Measurements from ENCODE around the gene RUNX3. TPM values are rescaled to one million over a fixed set of nuclear protein-coding genes. Genes with fewer than 3 reads are reported as not detected.

RUNX3 gene
- total and polyA plus RNA-seq, 8 donors = 0.98 to 8.7 (median 1.5) TPM

DNA sequence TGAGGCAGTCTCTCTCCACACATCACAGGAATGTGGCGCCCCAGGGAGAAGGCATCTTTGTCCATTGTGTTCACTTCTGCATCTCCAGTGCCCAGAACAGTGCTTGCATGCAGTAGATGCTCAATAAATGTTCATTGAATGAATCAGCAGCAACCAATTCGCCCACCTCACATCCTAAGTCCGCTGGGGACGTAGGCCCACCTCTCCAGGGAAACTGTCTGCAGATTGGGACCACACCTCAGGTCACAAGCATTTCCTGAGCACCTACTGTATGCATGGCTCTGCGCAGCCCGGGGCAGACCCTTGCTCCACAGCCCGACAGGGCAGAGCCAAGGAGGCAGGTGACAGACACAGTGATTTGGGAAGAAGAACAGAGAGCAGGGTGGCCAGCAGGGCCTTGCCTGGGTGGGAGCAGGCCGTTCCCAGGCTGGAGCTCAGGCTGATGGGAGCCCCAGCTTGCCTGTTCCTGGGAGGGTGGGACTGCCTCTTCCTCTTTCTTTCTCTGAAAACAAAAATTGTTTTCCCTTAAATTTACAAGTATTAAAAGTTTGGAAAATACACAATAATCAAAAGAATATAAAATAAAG lies 25.8 kb upstream of the RUNX3 start:
- intact Hi-C loops (cut with DNase I) = no loop called here
- TF ChIP-seq, protein P1, sequence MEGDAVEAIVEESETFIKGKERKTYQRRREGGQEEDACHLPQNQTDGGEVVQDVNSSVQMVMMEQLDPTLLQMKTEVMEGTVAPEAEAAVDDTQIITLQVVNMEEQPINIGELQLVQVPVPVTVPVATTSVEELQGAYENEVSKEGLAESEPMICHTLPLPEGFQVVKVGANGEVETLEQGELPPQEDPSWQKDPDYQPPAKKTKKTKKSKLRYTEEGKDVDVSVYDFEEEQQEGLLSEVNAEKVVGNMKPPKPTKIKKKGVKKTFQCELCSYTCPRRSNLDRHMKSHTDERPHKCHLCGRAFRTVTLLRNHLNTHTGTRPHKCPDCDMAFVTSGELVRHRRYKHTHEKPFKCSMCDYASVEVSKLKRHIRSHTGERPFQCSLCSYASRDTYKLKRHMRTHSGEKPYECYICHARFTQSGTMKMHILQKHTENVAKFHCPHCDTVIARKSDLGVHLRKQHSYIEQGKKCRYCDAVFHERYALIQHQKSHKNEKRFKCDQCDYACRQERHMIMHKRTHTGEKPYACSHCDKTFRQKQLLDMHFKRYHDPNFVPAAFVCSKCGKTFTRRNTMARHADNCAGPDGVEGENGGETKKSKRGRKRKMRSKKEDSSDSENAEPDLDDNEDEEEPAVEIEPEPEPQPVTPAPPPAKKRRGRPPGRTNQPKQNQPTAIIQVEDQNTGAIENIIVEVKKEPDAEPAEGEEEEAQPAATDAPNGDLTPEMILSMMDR (IDR thresholded peaks at IDR 0.05) = no peak
- peaks cover 0 to 3% of the 10 kb centered on the region in 2 donors for H3K4me1 ChIP-seq
- no peak for DNase-seq
- H3K4me3 ChIP-seq = no peak overlapping the region
- no peak overlapping the region for H3K27ac ChIP-seq
- H3K9me3 ChIP-seq = no peaks in the 10 kb centered on the region
- H3K36me3 ChIP-seq = no peaks in the 10 kb centered on the region
- ATAC-seq = no peak
- H3K27me3 ChIP-seq = peaks cover 0 to 10% of the 10 kb centered on the region in 2 donors

DNA sequence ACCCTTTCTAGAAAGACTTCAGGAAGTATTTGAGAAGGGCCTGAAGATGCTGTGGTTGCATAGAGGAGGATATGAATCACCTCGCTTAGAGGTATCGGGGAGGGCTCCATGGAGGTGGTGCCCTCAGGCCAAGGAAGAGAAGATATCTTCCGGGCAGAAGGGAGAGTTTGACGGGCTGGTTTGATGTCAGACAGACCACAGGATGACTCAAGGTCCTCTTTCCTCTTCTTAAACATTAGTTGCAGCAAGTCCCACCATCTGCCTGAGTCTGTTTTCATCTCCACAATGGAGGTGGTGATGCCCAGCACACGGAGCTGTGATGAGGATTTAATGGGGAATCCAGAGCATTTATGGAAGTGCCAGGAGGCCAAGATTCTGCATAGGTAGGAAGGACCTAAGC lies 25.1 kb upstream of the RUNX3 start:
- Histone ChIP-seq H3K27me3 (peaks cover 0 to 4% of the 10 kb centered on the region in 2 donors), H3K9me3 (no peaks in the 10 kb centered on the region), H3K4me1 (peaks cover 0 to 3% of the 10 kb centered on the region in 2 donors), H3K27ac (no peak overlapping the region), H3K36me3 (no peaks in the 10 kb centered on the region), H3K4me3 (no peak overlapping the region)
- ATAC-seq = no peak
- no peak for DNase-seq
- intact Hi-C loops (cut with DNase I) = no loop called here
- TF ChIP-seq, protein P1 (IDR thresholded peaks at IDR 0.05) = no peak

DNA sequence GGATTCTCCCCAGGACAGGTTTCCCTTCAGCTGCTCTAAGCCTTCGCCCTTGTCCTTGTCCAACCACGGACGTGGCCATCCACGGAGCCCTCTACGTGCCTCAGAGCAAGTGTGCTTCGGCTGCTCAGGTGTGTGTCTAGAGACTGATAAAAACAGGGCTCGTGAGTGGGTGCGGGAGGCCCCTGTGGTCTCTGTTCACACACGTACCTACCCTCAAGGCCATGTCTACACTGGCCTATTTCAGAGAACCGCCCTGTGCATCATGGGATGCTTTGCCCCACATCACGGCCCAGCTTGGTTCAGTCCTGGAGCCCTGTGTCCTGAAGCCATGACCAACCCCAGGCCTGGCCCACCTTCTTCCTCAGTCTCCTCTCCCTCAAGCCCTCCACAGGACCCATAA lies 24.6 kb upstream of the RUNX3 start:
- intact Hi-C loops (cut with DNase I) = no loop called here
- Histone ChIP-seq H3K9me3 (no peaks in the 10 kb centered on the region), H3K4me1 (peaks cover 0 to 3% of the 10 kb centered on the region in 2 donors), H3K27ac (no peak overlapping the region), H3K36me3 (no peaks in the 10 kb centered on the region), H3K4me3 (no peak overlapping the region), H3K27me3 (peaks cover 0 to 4% of the 10 kb centered on the region in 2 donors)
- ATAC-seq = no peak
- DNase-seq = no peak
- TF ChIP-seq, protein P1 (IDR thresholded peaks at IDR 0.05) = no peak

DNA sequence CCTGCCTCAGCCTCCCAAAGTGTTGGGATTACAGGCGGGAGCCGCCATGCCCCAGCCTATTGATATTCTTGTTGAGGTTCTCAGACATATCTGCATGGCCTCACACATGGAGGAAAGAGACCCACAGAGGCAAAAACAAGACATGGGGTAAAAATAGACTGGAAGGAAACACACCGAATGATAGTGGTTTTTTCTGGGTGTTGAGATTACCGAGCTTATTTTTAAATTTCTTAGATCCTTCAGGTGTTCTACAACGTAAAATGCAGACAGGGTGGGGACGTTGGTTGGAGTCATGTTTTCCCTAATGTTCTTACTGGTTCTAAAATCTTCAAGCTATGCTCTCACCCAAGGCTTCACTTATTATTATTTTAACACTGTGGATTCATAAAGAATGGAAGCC lies 23.9 kb upstream of the RUNX3 start:
- intact Hi-C loops (cut with DNase I) = no loop called here

DNA sequence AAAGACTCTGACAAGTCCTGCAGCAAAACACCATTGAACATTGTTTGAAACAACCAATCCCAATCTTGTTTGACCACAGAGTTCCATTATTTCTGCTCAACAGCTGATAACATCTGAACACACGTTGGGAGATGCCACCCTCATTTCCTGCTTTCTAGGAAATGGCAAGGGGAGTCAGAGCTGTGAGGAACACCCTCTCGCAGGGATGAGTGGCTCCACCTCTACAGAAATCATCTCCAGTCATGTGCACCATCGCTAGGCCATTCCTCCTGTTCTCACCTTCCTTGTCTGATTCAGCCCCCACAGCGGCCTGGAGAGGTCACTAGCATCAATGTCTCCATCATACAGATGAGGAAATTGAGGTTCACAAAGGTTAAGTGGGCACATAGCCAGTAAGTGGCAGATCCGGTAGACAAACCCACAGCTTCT lies 22.4 kb upstream of the RUNX3 start:
- no peak overlapping the region for H3K27ac ChIP-seq

More for the DNA sequence above, 23.9 kb upstream of the RUNX3 start:
- Histone ChIP-seq H3K4me3 (no peak overlapping the region), H3K27ac (no peak overlapping the region), H3K9me3 (no peaks in the 10 kb centered on the region), H3K27me3 (peaks cover 0 to 4% of the 10 kb centered on the region in 2 donors), H3K4me1 (peaks cover 0 to 3% of the 10 kb centered on the region in 2 donors), H3K36me3 (no peaks in the 10 kb centered on the region)
- no peak for ATAC-seq
- DNase-seq = peak in 1 of 4 donors; percentile 15
- TF ChIP-seq, protein P1 (IDR thresholded peaks at IDR 0.05) = no peak

More for the DNA sequence above, 22.4 kb upstream of the RUNX3 start:
- DNase-seq = no peak
- H3K36me3 ChIP-seq = no peaks in the 10 kb centered on the region
- intact Hi-C loops (cut with DNase I) = no loop called here
- H3K9me3 ChIP-seq = no peaks in the 10 kb centered on the region
- TF ChIP-seq, protein P1 (IDR thresholded peaks at IDR 0.05) = no peak
- peaks cover 0 to 4% of the 10 kb centered on the region in 2 donors for H3K27me3 ChIP-seq
- H3K4me1 ChIP-seq = peaks cover 0 to 3% of the 10 kb centered on the region in 2 donors
- H3K4me3 ChIP-seq = no peak overlapping the region
- ATAC-seq = no peak
